Mucosa of descending colon (tissue), 3 donors: ENCODE data around the gene NTN4. TPM values are rescaled to one million over a fixed set of nuclear protein-coding genes. Genes with fewer than 3 reads are reported as not detected.
"Not testable (repeated sequence)": the region's sequence is repeated elsewhere in the genome, so short reads cannot be mapped to it uniquely, and the experiment has no call there.

ENCODE experiments used
- ATAC-seq: fragments of 200-7000 bp; cut with Tn5 transposase; one replicate; pipeline ENCODE4 v1.9.1; 2020; ENCODE audit warnings: mild to moderate bottlenecking, moderate library complexity
- DNase-seq, 3 donors: peaks; one replicate each; pipeline ENCODE4 v3.0.0-alpha.2; 2020
- H3K36me3 ChIP-seq: fragments of 200-600 bp; one replicate; pipeline ENCODE4 v1.8.0; 2021; ENCODE audit warnings: low read depth, mild to moderate bottlenecking
- H3K4me1 ChIP-seq: fragments of 200-600 bp; one replicate; pipeline ENCODE4 v1.8.0; 2021; ENCODE audit warnings: low read depth, mild to moderate bottlenecking
- H3K4me3 ChIP-seq: fragments of 200-600 bp; one replicate; pipeline ENCODE4 v1.8.0; 2021; ENCODE audit warnings: mild to moderate bottlenecking
- H3K9me3 ChIP-seq: fragments of 200-600 bp; one replicate; pipeline ENCODE4 v1.8.0; 2021; ENCODE audit warnings: mild to moderate bottlenecking
- CTCF ChIP-seq: fragments of 200-600 bp; IDR thresholded peaks from one replicate; pipeline ENCODE4 v1.8.0; 2022; ENCODE audit warnings: antibody characterized with exemption, mild to moderate bottlenecking
- intact Hi-C, 2 donors: fragments of 100-400 bp; cut with DNase I in 1 of 2; cut with micrococcal nuclease in 1 of 2; formaldehyde crosslinking; loops; one replicate each; pipeline versions ENCODE4 v1.11.0 to v1.11.1; 2022; cut with DNase I, micrococcal nuclease
- total RNA-seq, 3 donors: library from RNA; stranded (reverse); fragmentation: NEBNext Ultra II Directional in 2 of 3; extraction: Animal tissue kit (Norgen Biotek cat#: 25700) in 2 of 3; gene quantifications; one replicate each; pipeline versions ENCODE4 v1.2.1 to v1.2.4, GENCODE V29; 2021 to 2023
- donor health status: DM: no; HTN: no; CAD: no; lungs with moderate emphysema.
- donor health status: DM: no; HTN: no; CAD: no.
- donor health status: DM: no; HTN: yes; CAD: no.

The NTN4 gene
- total RNA-seq, 3 donors from 2014 or later = 15.9 to 34.7 (median 19.8) TPM

GRCh38 chr12:95789126-95790032, 1.2 kb downstream of the NTN4 start:
- TF ChIP-seq CTCF = no peak
- H3K4me1 ChIP-seq = no peaks in the 10 kb centered on the region
- H3K9me3 ChIP-seq = no peaks in the 10 kb centered on the region
- H3K4me3 ChIP-seq = peak overlapping the region; percentile 56
- intact Hi-C loops = no loop called here
- no peaks in the 10 kb centered on the region for H3K36me3 ChIP-seq
- DNase-seq (peak; percentile 50 to 60 (median 57)), ATAC-seq (peak; percentile 63)

- Histone ChIP-seq H3K4me3 (no peak overlapping the region), H3K4me1 (no peaks in the 10 kb centered on the region), H3K9me3 (no peaks in the 10 kb centered on the region), H3K36me3 (no peaks in the 10 kb centered on the region)
- TF ChIP-seq CTCF = no peak
- DNase-seq (no peak), ATAC-seq (no peak)
- intact Hi-C loops = no loop called here
Observed at GRCh38 chr12:95788637-95789036, 1.9 kb downstream of the NTN4 start.

GRCh38 chr12:95787274-95787818, 3.2 kb downstream of the NTN4 start:
- DNase-seq (no peak), ATAC-seq (no peak)
- no peaks in the 10 kb centered on the region for H3K4me1 ChIP-seq
- no peaks in the 10 kb centered on the region for H3K36me3 ChIP-seq
- H3K4me3 ChIP-seq = no peak overlapping the region
- intact Hi-C loops = no loop called here
- no peak for TF ChIP-seq CTCF
- no peaks in the 10 kb centered on the region for H3K9me3 ChIP-seq

GRCh38 chr12:95784915-95785314, 5.6 kb downstream of the NTN4 start:
- no peaks in the 10 kb centered on the region for H3K36me3 ChIP-seq
- DNase-seq = no peak
- no peak for ATAC-seq
- no peaks in the 10 kb centered on the region for H3K9me3 ChIP-seq
- H3K4me1 ChIP-seq = no peaks in the 10 kb centered on the region
- H3K4me3 ChIP-seq = no peak overlapping the region
- intact Hi-C loops = no loop called here
- no peak for TF ChIP-seq CTCF

GRCh38 chr12:95784286-95784685, 6.3 kb downstream of the NTN4 start:
- H3K4me1 ChIP-seq = no peaks in the 10 kb centered on the region
- no peaks in the 10 kb centered on the region for H3K9me3 ChIP-seq
- ATAC-seq (no peak), DNase-seq (no peak)
- no peak overlapping the region for H3K4me3 ChIP-seq
- intact Hi-C loops = no loop called here
- no peak for TF ChIP-seq CTCF
- no peaks in the 10 kb centered on the region for H3K36me3 ChIP-seq

GRCh38 chr12:95775466-95775865, 15.1 kb downstream of the NTN4 start:
- ATAC-seq, DNase-seq, H3K4me1 ChIP-seq, H3K4me3 ChIP-seq, H3K9me3 ChIP-seq, H3K36me3 ChIP-seq, intact Hi-C loops: not testable (repeated sequence)
